Ammon's horn (tissue), 1 donor: Measurements from ENCODE around the gene MYO1H.
"Not testable (repeated sequence)": the region's sequence is repeated elsewhere in the genome, so short reads cannot be mapped to it uniquely, and the experiment has no call there.

Source experiments
- DNase-seq: peaks from one replicate; pipeline ENCODE4 v3.0.0-alpha.2; 2016; ENCODE audit warnings: low spot score

The MYO1H gene, protein sequence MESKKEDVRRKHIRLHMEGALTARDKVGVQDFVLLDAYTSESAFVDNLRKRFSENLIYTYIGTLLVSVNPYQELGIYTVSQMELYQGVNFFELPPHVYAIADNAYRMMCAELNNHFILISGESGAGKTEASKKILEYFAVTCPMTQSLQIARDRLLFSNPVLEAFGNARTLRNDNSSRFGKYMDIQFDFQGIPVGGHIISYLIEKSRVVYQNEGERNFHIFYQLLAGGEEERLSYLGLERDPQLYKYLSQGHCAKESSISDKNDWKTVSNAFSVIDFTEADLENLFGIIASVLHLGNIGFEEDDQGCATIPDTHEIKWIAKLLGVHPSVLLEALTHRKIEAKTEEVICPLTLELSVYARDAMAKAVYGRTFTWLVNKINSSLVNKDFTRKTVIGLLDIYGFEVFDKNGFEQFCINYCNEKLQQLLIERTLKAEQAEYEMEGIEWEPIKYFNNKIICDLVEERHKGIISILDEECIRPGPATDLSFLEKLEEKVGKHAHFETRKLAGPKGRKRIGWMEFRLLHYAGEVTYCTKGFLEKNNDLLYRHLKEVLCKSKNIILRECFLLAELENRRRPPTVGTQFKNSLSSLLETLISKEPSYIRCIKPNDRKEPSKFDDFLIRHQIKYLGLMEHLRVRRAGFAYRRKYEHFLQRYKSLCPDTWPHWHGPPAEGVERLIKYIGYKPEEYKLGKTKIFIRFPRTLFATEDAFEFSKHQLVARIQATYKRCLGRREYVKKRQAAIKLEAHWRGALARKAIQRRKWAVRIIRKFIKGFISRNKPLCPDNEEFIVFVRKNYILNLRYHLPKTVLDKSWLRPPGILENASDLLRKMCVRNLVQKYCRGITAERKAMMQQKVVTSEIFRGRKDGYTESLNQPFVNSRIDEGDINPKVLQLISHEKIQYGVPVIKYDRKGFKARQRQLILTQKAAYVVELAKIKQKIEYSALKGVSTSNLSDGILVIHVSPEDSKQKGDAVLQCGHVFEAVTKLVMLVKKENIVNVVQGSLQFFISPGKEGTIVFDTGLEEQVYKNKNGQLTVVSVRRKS

DNA sequence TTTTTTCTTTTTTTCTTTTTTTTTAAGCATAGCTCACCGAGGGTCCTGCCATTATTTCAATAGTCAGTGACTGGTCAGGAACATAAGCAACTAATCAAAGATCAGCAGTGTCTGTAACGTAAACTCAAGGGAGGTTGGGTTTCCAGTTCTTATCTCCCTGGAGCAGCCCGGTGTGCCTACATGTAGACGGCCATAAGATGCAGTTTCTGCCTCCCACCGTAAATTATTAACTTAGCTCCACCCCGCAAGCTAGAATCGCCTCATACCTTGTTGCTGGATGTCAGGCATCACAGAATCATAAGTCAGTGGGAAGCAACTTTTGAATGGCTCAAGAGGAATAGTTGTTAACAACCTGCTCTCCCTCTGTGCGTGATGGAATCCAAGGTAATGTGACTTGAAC is at the start of gene MYO1H:
Gene MYO1H (plus strand): TSS at position 312 of the 400 bp plus-strand sequence. CDS start 61 bp downstream, at position 373.
- no peak for DNase-seq

DNA sequence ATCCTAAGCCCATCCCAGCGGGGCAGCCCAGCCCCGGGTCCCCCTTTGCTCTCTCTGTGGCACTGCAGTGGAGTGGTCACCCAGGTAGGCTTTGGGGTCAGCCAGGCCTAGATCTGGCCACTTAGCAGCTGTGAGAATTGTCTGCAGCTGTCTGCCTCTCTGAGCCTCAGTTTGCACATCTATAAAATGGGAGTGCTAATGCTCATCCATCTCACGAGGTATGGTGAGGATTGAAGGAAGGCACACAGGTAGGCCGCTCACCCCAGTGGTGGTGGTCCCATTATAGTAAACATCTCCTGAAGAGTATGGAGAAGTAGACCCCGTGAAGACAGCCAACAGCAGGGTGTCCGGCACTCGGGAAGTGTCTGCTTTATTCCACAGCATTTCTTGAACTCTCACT is 47.9 kb upstream of the MYO1H start:
- DNase-seq, result no peak

DNA sequence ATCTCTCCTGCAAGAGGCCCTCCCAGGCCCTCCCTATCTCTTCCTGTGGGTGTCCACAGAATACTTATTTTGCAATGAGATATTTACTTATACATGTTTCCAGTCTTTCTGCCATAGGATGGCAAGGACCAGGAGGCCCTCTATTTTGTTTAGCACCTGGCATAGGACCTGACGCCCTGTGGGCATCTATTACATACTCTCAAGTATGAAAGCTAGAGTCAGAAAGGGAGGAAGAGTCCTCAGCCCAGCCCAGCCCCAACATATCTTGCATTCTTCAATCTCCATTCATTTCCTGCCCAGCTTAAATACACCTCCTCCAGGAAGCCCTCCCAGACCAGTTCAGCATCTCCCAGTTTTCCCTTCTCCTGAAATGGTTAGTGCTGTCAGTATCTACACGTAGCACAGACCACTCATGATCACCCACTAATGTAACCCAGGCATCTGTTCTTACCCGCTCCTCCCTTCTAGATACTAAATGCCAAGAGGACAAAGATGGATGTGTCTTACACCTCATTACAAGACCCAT is 46.0 kb upstream of the MYO1H start:
- DNase-seq, result no peak

DNA sequence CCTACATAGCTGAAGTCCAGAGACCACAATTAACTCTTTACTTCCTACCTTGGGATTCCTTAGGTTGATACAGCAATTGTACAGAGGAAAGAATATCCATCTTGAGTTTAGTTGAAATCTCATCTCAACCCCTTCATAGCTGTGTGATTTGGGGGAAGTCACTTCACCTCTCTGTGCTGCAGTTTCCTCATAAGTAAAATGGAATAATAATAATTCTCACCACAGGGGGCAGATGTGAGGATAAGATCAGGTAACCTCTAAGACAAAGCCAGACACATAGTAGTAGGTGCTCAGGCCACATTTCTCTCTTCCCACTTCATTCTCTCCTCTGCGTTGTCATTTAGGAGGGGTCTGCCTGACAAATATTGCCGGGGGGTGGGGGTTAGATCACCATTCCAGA is 45.3 kb upstream of the MYO1H start:
- DNase-seq, result no peak

DNA sequence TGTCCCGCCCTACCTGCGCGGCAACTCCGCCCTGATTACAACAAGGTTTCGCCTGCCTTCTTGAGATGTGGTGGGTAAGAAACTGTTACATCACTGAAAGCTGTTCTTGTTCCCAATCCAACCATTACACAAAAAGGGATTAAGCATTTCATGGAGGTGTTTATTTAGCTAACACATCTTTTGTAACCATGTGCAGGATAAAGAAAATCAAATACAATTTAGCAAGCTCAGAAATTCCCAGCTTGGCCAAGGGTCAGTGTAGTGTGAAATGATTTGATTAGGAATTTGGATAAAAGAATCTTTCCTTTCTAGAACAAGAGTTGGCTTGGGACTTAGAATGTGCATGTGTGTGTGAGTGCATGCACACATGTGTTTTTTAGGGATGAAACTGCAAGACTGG is 44.9 kb upstream of the MYO1H start:
- no peak for DNase-seq

DNA sequence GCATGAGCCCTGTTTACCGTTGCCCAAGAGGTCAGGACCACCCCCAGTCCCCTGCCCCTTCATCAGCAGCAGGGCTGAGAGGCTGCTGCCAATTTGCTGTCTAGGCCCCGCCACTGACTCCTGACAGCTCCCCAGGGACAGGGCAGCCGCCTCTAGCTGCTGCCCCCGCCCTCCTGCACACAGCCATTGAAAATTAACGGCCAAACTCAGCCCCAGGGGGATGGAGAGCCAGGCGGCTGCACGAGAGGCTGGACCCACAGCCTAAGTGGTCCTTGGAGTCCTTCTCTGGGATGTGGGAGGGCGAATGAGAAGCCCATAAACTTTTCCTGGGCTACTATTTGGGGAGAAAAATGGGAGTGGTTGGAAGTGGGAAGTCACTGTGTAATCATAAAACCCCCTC is 43.2 kb upstream of the MYO1H start:
- DNase-seq, result no peak

DNA sequence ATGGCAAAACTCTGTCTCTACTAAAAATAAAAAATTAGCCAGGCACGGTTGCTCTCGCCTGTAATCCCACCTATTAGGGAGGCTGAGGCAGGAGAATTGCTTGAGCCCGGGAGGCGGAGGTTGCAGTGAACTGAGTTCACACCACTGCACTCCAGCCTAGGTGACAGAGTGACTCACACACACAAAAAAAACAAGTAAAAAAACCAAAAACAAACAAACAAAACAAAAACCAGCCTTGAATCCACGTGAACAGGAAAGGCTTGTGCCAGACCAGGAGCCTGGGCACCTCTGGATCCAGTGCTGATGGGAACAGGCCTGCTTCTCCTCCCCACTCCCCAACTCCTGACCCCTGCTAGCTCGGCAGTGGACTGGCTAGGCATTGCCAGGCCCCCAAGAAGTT is 42.2 kb upstream of the MYO1H start:
- no peak for DNase-seq

DNA sequence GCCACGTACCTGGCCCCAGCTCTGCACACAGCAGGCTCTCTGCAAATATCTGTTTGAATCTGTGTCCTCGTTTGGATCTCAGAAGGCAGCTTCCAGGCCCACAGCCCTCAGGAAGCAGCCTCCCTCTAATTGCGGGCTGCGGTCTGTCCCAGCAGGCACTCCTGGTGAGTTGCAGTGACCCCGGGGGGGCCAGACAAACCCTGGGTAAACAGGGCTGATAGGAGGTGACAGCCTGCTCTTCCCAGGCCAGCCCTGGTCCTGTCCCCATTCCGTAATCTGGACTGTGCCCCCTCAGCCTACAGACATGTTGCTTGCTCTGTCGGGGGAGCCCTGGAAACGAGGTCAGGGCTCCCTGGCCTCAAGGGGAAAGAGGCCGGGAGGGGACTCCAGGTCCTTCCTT is 40.6 kb upstream of the MYO1H start:
- no peak for DNase-seq

DNA sequence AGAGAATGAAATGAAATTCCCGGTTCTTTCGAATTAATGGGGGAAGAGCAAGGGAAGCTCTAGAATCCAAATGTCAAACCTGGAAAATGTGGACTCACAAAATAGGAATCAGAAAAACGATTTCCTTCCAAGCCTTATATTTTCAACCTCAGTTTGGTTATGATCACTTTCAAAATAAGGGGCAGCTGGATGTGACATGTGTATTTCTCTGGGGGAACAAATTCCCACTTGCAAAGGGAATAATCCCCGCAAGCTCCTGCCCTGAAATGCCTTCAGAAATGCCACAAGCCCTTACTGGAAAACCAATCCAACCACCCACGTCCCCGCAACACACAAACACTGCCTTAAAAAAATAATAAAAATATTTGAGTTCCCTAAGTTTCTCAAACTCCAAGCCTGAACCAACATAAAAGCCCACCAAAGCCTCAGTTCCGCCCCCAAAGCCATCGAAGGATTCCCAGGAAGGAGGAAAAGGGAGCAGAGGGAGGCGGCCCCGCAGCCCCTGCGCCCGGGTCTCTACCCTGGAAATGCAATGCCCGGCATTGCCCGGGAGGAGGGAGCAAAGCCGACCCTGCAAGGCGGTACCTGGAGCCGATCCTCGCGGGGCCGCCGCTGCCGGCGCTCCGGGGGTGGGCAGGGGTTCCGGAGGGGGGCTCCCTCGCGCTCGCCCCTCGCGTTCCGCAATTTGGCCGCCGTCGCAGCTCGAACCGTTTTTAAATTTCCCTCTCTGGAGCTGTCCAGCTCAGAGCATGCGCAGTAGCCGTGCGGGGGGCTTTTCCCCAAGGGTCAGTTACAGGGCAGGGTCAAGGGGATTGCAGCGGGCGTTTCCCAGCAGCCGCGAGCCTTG is 38.9 kb upstream of the MYO1H start, which contains the start of gene FOXN4:
Gene FOXN4 (minus strand): TSS at position 751 of the 847 bp plus-strand sequence. CDS start 963 bp downstream, outside the sequence.
- no peak for DNase-seq

DNA sequence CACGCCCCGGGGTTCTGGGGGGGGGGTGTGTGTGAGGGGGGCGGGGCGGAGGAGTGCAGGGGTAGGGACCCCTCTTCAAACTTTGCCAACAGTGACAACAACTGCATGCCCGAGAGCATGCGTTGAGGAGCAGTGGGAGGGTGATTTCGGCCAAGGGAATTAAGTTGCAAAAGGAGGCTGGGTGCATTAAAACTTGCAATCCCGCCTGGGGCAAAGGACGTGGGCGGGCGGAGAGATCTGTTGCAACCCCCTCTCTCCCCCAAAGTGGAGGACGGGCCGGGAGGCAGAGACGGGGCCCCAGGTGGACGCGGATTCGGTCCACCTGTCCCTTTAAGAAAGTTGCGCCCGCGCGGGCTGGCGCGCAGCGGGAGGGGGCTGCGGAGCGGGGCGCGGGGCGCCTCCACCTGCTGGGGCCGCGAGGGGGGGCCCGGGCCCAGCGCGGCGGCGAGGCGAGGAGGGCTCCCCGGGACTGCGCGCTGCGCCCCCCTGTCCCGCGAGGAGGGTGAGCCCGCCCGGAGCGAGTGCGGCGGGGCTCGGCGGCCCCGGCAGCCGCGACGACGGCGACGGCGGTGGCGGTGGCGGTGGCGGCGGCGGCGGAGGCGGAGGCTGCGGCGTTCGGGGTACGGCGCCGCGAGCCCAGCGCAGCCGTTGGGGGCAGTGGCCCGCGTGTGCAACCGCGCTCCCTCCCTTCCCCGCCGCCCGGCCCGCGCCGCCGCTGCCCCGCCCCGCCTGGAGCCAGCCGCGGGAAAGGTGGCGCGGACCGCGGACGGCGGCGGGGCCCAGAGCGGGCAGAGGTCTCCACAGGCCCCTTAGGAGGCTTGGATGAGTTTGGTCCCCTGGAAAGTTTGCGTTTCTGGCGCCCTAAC is 38.1 kb upstream of the MYO1H start:
- DNase-seq, result no peak

DNA sequence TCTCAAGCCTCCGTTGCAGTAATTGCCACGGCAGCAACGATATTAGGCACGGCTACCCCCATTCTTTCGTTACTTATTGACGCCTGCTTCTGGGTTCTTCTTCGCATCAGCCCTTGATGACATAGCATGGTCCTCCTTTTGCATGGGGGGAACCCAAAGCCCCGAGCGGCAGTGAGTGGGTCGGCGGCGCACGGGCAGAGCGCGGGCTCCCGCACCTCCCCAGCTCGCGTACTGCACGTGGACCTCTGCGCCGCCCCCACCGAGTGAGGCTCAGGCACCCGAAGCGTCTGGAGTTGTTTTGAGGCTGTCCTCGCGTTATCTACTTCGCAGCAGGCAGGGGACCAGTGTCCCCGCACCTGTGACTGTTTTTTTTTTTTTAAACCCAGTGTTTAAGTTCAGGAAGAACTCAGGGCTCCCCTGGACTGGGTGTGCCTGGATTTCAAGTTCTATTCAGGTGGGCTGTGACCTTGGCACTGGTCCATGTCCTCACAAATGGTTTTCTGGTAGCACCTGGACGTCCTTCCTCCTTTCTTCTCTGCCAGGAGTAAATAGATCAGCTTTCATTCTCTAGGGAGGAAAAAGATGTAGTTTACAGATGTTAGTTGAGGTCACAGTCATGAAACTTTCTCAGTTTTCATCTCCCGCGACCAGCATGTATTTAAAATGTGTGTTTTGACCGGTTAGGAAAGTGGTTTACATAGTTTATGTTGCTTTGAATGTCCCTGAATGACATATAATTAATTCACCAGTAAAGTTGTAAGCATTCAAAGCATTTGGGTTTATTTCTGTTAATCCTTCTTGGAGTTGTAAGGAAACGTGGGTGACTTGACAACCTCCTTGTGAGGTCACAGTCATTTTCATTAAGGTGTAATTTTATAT is 37.2 kb upstream of the MYO1H start:
- DNase-seq, result no peak

DNA sequence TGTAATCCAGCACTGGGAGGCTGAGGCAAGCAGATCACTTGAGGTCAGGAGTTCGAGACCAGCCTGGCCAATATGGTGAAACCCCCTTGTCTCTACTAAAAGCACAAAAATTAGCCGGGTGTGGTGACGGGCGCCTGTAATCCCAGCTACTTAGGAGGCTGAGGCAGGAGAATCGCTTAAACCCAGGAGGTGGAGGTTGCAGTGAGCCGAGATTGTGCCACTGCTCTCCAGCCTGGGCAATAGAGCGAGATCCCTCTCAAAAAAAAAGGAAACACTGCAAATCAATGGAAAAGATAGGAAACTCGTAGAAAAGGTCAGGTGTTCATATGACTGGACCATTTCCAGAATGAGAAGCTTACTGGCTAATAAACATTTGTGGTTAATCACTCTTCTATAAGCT is 26.4 kb upstream of the MYO1H start:
- not testable (repeated sequence) for DNase-seq

DNA sequence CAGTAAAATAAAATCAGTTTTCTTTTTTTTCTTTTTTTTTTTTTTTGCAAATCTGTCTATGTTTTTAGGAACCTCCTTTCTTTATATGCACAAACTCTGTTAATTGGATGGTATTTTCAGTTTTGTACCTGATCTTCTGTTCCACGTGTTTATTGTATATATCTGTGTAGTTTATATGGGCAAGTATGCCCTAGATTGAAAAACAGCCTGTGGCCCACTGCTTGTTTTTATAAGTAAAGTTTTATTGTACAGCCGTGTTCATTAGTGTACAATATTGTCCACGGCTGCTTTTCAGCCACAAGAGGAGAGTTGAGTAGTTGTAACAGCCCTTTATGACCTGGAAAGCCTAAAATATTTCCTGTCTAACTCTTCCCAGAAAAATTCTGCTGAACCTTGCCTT is 18.7 kb upstream of the MYO1H start:
- DNase-seq, result no peak

DNA sequence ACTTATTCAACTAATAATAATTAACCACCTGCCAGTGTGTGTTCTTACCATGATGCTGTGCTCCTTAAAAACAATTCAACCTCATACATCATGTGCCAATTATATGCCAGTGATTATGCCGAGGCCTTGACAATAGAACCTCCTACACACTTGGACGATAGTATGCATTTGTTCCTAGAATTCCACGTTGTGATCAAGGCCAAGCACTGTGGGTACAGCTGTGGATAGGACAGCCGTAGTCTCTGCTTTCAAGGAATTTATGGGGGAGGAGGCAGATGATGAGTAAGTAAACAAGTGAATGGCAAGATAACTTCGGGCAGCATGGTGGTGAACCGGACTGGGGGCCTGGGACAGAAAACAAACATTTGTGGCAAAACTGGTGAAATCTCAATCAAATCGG is 18.0 kb upstream of the MYO1H start:
- no peak for DNase-seq

DNA sequence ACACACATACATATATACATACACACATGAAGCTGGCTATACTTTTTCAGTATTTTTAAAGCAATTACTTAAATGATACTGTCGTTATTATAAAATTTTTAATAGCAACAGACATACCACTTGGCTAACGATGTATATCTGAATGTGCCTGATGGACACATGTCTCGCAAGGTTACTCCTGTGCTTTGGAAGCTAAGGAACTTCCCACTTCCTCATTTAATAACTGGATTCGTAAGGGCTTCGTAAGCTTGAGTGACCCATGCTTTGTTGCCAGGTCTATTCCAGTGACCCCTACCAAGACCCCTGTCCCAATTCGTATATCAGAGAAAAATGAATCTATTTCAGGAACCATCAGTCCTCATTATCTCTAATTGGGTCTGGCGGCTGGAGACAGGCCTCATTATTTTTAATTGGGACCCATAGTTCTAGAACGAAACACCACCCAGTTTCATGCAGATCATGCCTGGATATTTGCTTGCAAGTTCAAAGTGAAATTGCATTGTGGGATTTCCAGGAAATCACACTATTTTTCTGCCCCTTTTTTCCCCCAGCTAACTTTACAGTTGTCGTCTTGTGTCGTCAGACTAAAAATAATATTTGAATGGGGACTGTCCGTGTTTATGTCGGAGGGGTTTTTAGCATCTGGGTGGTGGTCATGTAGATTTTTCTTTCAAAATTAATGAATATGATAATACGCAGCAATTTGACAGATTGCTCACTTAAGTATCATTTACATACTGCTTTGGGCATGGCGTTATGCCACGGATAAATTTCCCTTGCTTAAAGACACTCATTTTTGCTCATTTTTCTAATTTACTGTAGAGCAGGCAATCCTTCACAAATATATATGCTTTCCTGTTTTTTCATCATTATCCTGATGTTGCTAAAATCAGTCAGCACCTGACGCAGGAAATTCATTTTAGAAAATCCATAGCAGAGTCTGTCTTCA is 17.1 kb upstream of the MYO1H start:
- DNase-seq, result no peak

DNA sequence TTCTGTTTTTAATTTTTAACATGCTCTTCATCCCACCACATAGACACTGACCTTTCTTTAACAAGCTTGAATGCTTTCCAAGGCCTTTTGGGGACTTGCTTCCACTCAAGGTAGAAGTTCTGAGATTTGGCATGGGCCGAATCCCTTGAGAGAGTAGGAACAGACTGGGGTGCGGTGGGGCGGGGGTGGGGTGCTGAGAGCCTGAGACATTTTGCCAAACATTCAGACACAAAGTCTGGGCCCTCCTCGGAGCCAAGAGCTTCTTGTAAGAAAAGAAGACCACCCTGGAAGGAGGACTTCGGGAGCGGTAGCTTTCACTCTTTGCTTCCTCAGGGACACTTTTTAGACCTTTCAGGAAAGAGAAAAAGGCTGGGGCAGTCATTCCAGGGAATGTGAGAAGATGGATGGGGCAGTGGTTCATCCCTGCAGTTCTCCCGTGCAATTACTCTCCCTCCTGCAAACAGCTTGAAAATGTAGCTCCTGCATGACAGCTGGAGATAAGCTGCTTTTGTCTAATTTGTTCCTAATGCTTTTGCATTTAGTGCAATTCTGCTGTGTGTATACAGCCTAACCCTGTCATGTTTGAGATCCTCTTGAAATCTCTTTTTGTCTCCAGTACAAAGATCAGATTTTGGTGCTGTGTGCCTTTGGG is 16.3 kb upstream of the MYO1H start:
- no peak for DNase-seq

DNA sequence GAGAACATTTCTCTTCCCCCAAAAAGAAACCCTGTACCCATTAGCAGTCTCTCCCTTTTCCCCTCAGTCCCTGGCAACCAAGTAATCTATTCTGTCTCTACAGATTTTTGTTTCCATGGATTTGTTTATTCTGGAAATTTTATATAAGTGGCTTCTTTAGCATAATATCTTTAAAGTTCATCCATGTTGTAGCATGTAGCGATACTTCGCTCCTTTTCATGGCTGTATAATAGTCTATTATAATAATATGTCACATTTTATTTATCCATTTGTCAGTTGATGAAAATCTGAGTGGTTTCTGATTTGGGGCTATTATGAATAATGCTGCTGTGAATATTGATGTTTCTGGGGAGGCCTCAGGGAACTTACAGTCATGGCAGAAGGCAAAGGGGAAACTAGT is 12.8 kb upstream of the MYO1H start:
- no peak for DNase-seq

DNA sequence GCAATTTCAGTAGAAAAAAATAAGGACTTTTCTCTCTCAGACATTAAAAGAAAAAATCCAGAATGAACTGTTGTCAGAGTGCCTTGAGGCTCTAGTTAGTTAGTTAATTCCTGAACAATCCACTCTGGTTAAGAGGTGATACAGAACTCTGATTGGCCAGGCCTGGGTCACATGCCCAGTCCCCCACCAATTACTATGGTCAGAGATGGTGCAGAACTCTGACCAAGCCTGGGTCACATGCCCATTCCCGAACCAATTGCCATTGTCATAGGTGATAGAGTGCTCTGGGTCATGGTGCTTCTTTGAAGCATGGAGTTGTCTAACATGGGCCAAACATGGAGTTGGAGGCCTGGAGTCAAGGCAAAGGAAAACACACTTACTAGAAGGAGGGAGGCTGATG is 11.1 kb upstream of the MYO1H start:
- no peak for DNase-seq
